Measurements from ENCODE around the gene MAST1.
A peak's percentile ranks its signal among the peaks of the same experiment; 100 is the strongest.
"Not testable (repeated sequence)": the region's sequence is repeated elsewhere in the genome, so short reads cannot be mapped to it uniquely, and the experiment has no call there.

MAST1 gene

GRCh38 chr19:12801466-12802266 lies 36.6 kb upstream of the MAST1 start, which contains the start of the genes PRDX2 and THSD8:
Gene PRDX2 (minus strand): TSS chr19:12801800. CDS start chr19:12801261, 539 bp downstream.
Gene THSD8 (plus strand): TSS chr19:12802069. CDS start chr19:12802072, 3 bp downstream.
- no peak for TF ChIP-seq CTCF (conservative IDR thresholded peaks at IDR 0.05; ENCODE audit: control insufficient read depth, insufficient read depth, low read depth, low read length)
- peak; percentile 56 for DNase-seq (ENCODE audit: low read depth)

GRCh38 chr19:12802267-12803106 lies 35.8 kb upstream of the MAST1 start:
- TF ChIP-seq CTCF (conservative IDR thresholded peaks at IDR 0.05; ENCODE audit: control insufficient read depth, insufficient read depth, low read depth, low read length) = no peak
- peak; percentile 10 for DNase-seq (ENCODE audit: low read depth)
- peak overlapping the region; percentile 83 for H3K4me3 ChIP-seq (ENCODE audit: control insufficient read depth, low read depth, low read length)

More at GRCh38 chr19:12801466-12802266, 36.6 kb upstream of the MAST1 start, which contains the start of the genes PRDX2 and THSD8:
- H3K4me3 ChIP-seq (ENCODE audit: control insufficient read depth, low read depth, low read length) = peak within 1 kb of the TSS; percentile 83

- DNase-seq (ENCODE audit: low read depth) = no peak
- H3K4me3 ChIP-seq (ENCODE audit: control insufficient read depth, low read depth, low read length) = no peak overlapping the region
- TF ChIP-seq CTCF (conservative IDR thresholded peaks at IDR 0.05; ENCODE audit: control insufficient read depth, insufficient read depth, low read depth, low read length) = no peak
These were observed 34.3 kb upstream of the MAST1 start for GRCh38 chr19:12804051-12804450.

GRCh38 chr19:12806242-12807081 lies 31.9 kb upstream of the MAST1 start, which contains the start of gene RNASEH2A:
Gene RNASEH2A (plus strand): TSS chr19:12806584. CDS start chr19:12806674, 90 bp downstream.
- H3K4me3 ChIP-seq (ENCODE audit: control insufficient read depth, low read depth, low read length) = peak within 1 kb of the TSS; percentile 71
- TF ChIP-seq CTCF (conservative IDR thresholded peaks at IDR 0.05; ENCODE audit: control insufficient read depth, insufficient read depth, low read depth, low read length) = no peak
- peak; percentile 87 for DNase-seq (ENCODE audit: low read depth)

GRCh38 chr19:12815088-12815487 lies 23.2 kb upstream of the MAST1 start:
- no peak for DNase-seq (ENCODE audit: low read depth)
- no peak for TF ChIP-seq CTCF (conservative IDR thresholded peaks at IDR 0.05; ENCODE audit: control insufficient read depth, insufficient read depth, low read depth, low read length)
- no peak overlapping the region for H3K4me3 ChIP-seq (ENCODE audit: control insufficient read depth, low read depth, low read length)

- not testable (repeated sequence) for DNase-seq (ENCODE audit: low read depth); H3K4me3 ChIP-seq (ENCODE audit: control insufficient read depth, low read depth, low read length)
These were observed 21.1 kb upstream of the MAST1 start for GRCh38 chr19:12817188-12817587.

GRCh38 chr19:12817810-12818209 lies 20.5 kb upstream of the MAST1 start:
- H3K4me3 ChIP-seq (ENCODE audit: control insufficient read depth, low read depth, low read length); DNase-seq (ENCODE audit: low read depth): not testable (repeated sequence)

Data from fibroblast of mammary gland (primary cell).